Activated CD4-positive, alpha-beta T cell treated with anti-CD3 and anti-CD28 coated beads, Interleukin-10, Interleukin-2, amounts not matched to agents 100 ng/mL and 50 ng/mL, durations not matched to agents 16 hours and 8 hours (primary cell): ENCODE measurements around the gene ZNF423.

Experiments
- DNase-seq: peaks from one replicate; pipeline ENCODE4 v3.0.0-alpha.2; 2020

ZNF423 gene

DNA sequence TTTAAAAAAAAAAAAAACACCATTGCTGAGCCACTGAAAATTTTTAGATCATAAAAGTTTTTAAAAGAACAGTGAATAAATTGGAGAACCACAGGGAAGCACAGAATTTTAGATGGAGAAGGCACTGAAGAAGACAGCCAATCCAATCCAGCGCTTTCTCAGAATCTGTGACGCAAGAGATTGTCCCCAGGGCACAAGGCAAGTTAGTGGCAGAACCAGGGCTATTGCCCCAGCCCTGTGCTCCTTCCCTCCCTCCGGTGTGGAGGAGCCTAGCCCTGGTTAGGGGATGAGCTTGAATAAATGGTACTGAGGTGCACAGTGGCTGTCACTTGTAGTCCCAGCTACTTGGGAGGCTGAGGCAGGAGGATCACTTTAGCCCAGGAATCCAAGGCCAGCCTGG is 108.3 kb downstream of the ZNF423 start:
- DNase-seq, result no peak

DNA sequence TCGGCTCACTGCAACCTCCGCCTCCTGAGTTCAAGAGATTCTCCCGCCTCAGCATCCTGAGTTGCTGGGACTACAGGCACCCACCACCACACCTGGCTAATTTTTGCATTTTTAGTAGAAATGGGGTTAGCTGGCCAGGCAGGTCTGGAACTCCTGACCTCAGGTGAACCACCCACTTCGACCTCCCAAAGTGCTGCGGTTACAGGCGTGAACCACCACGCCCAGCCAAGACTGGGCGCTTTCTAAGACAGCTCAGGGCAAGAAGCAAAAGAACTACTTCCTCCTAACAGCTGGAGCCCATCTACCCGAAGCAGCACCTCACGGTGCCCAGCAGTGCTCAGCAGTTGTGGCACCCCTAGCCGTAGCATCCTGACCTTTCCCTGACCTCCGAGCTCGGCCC is 109.4 kb downstream of the ZNF423 start:
- no peak for DNase-seq

DNA sequence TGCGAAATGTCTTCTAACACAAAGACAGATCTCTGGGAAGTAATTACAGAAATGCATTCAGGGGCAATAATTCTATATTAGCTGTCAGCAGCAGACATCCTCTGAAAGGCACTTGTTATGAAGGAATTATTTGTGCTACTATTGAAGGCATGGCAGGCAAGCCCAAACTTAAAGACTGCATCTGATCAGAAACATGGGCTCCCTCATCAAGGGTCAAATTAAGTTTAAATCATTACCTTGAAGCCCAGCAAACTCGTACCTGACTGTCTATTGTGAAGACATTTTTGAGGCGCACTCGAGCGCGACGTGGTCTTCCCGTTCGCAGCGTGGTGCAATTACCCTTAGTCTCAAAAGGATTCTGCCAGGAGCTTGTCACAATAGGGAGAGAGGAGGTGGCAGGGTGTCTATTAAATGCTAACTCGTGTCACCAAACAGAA is 110.6 kb downstream of the ZNF423 start:
- DNase-seq, result no peak

DNA sequence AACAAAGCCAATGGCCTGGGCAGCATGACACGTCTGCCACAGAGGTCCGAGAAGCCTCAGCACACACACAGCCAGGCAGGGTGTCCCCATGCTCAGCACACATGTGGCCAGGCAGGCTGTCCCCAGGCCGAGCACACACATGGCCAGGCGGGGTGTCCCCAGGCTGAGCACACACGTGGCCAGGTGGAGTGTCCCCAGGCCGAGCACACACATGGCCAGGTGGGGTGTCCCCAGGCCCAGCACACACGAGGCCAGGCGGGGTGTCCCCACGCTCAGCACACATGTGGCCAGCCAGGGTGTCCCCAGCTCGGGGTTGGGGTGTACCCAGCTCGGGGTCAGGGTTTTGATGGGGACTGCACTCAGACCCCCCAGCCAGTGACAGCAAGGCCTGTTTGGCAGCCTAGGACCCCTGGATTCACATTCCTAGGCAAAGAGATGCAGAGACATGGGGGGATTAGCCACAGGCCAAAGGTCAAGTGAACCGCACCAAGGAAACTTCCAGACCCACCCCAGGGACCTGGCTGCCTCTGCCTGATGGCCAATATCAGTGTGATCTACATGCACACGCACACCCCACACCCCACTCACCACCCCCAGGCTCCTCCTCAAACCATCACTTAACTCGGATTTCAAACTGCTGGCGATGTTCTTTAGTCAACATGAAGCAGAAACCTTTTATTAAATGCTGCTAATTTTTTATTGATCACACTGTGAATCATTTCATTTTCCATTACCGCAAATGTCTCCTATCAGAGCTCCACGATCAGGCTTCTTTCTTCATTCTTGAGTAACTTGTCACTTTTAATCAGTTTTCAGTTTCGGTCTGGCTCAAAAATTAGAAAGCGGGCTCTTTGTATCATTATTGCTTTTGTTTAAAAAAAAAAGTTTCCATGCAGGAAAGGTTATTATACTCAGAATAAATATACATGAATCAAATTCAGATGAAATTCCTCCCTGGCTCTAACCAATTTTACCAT is 111.4 kb downstream of the ZNF423 start:
- DNase-seq, result no peak

DNA sequence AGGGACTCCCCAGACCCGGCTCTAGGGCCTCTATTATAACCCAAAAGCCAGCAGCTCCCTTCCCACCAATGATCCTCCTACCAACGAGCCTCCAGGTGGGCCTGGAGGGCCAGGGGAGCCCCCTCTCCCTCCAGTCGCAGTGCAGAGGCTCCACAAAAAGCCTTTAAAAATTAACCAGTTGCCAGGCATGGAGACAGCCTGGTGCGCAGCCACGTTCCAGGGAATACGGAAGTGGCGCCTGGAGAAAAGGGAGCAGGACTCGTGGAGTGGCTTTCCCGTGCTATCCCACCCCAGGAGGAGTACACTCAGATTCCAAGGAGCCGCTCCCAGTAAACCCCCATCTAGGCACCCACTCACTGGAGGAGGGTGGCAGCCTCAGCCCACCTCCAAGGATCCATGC is 112.3 kb downstream of the ZNF423 start:
- no peak for DNase-seq

DNA sequence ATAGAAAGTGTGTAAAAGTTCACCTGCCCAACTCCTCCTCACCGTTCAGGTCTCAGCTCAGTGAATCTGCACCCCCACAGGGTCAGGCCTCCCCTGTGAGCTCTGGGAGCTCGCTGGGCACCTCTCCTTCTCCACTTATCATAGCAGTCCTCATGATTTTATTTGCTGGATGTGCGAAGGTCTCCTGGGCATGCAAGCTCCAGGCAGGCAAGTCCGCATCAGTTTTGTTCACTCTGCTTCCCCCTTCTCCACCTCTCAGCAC is 112.8 kb downstream of the ZNF423 start:
- no peak for DNase-seq

DNA sequence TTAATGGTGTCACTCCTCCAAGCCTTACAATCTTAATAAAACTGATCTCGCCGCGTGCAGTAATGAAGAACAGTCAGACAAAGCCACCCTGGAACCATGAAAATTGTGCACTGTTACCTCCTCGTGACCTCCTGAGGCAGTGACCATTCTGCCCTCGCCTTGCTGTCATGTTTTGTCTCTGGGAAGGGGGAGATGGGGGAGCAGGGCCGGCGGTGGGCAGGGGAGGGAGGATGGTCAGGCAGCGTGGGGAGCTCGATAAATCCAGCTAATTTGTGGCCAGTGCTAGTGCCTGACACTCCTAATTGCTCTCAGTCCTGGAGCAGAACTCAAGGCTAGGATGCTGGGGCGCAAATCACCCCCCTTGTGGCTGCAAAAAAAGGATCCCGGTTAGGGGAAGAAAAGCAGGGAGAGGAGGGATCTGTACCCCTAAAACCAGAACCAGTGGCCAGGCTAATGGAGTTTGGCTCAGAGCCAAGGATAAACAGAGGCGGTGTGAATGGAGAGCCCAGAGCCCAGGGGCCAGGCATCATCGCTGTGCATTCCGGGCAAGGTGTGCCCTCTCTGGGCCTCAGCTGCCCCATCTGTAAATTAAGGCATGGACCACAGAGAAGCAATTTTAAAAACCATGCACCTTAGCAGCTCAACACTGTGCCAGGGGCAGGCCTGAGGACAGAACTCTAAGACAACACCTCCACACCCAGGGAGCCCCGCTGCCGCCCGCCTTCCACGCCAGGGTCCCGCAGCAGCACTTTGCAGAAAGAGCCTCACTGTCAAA is 113.3 kb downstream of the ZNF423 start:
- DNase-seq, result no peak

DNA sequence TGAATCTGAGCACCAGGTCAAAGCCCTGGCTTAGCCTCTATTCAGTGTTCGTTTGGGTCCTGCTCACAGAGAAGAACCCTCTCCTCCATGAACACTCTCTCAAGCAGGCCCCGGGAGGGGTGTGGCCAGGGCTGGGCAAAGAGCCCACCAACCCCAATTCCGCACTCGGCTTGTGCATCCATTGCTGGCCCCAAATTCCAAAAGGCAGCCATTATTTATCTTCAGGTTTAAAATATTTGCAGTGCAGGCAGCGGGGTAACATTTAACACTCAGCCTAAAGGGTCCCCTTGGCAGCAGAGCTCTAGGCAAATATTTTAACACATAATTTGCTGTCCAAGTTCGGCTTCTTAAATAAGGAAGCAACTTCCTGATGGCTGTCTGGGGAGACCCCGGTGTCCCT is 115.7 kb downstream of the ZNF423 start:
- DNase-seq, result no peak

DNA sequence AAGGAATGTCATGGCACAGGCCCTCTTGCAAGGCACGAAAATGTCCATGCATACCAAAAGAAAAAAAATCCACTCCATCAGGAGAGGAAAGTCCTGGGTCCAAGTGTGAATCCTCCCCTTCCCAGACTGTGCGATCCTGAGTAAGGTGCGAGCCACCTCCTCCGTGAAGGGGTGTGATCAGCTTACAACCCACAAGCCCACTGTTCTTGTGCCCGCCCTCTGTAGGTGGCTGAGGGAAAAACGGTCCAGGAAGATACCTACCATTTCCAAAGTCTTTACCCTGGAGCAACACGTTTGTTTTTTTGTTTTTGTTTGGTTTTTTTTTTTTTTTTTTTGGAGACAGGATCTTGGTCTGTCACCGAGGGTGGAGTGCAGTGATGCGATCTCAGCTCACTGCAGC is 116.5 kb downstream of the ZNF423 start:
- no peak for DNase-seq

DNA sequence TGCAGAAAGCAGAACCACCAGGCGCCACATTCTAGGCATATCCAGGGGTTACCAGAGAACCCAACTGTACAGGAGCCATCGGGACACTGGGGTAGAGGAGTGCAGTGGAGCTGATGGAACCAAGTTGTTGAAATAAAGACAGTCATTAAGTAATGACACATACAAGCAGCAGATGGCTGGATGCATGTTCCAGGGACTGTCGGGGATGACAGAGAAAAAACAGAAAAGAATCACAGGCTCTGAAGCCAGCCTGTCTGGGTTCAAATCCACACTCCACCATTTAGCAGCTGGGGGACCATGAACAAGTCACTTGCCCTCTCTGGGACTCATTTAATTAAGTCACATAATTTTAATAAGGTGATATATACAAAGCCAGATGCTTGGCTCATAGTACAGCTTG is 117.1 kb downstream of the ZNF423 start:
- no peak for DNase-seq

DNA sequence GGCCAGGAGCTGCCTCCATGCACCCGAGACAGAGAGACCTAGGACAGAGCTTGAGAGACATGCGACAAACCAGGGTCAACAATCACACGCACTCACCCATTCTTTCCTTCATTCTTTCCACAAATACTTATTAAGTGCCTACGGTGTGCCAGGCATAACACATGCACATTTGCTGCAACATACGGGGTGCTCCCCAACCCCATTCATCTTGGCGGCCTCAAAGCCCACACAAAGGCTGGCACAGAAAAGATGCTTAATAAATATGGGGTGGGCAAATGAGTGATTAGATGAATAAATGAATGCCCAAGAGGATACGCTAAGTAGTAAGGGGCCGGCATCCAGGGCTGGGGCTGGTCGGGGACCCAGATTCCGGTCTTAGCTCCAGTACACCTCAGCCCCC is 117.9 kb downstream of the ZNF423 start:
- DNase-seq, result no peak

DNA sequence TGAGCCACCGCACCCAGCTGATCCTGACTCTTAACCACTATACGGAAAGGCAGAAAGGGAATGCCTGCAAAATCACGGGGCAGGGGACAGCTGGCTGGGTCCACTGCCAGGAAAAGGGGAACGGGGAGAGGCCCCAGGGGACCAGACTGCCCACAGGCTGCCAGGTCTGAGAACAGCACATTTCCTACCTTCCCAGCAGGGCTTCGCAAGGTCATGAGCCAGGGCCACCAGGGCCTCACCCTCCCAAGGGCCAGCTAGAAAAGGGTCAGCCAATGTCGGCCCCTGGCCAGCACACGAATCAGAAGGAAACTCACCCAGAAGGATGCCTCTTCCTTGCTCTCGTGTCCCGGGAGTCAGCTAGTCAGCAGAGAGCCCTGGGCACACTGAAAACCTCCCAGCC is 118.4 kb downstream of the ZNF423 start:
- DNase-seq, result no peak

DNA sequence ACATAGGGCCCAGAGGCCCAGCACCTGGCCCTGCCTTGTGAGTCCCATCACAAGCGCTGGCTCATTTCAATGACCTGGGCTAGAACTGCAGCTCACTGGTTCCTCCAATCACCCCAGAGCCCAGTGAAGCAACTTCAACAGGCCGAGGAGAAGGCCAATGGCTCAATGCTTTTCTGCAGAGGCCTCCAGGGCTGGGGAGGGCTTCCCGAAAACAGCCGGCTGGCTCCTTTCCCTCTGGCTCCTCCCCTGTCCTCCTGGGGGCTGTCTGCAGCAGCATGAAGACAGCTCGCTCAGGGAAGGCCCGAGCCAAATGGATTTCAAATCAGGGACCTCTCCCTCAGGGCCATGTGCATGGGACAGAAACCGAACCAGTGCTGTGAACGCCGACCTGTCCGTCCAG is 121.6 kb downstream of the ZNF423 start:
- no peak for DNase-seq

DNA sequence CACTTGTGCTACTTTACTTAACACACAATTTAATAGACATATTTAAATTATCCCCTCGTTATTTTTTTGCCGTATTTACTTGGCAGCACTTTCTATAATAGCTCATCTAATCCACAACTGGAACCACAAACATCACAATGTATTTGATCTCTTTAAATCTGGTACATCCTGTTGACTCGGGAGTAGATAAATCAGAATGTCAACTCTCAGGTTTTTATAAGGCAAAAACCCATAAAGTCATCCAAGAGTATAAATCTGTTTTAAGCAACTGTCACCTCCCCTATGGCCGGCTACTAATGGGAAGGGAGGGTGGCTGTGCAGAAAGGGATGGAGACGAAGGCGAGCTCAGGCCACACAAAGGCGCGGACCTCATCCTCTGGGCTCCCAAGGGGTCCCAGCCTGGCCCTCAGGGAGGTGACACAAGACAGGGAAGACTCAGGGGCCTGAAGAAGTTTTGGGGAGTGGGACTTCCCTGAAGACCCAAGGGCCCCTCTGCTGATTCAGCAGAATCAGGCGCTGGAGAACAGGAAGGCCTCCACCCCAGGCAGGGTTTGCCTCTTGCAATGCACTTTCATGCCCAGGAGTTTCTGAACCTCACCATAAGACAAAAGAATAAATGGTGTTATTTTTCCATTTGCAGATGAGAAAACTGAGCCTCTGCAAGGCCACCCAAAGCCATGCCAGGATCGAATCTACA is 122.5 kb downstream of the ZNF423 start:
- DNase-seq, result no peak

DNA sequence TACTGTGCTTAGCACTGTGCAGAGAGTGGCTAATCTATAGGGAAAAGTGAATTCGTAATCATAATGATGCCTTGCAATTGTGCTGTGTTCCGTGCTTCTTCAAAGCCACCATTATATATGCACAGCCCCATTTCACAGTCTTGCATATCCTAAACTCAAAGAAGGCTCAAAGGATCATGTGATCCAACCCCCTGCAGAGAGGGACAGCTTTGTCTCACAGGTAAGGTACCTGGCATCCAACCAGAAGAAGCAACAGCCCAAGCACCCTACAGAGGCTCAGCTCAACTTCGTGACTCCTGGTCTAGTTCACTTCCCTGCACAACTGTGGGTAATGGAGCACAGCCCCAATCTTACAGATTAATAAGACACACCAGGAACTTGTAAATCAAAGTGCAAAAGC is 124.0 kb downstream of the ZNF423 start:
- no peak for DNase-seq

DNA sequence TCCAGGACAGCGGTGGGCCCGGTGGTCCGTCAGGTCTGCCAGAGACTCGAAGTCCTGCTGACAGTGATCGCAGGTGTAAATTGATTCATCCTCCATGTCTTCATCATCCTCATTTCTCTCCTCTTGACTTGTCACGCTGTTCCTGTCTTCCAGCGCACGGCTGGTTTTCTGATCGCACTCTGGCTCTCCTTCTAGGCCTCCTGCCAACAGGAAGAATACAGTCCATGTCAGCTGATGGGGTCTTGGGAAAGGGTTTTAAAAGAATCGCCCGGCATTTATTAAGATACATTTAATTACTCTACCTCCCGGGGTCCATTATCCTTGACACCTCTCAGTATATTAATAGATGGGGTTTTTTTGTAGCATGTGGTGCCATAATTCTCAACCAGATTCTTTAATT is 125.1 kb downstream of the ZNF423 start:
- DNase-seq, result no peak

DNA sequence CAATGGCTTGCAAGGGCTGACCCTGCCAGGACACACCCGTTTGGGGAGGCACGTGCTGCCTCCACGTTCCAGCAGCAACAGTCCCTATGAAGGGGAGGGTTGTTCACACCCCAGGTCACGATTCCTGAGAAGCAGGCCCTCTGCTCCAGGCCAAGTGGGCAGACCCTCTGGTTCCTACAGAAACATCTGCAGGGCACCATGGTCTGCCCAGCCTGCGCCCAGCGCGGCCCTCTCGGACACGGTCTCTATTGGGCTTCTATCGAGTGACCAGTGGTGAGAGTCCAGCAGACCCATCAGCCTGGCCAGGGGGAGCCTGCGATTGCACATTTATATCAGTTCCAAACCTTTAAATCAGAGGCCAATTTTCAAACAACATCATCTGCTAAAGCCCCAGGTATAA is 128.3 kb downstream of the ZNF423 start:
- DNase-seq, result no peak

DNA sequence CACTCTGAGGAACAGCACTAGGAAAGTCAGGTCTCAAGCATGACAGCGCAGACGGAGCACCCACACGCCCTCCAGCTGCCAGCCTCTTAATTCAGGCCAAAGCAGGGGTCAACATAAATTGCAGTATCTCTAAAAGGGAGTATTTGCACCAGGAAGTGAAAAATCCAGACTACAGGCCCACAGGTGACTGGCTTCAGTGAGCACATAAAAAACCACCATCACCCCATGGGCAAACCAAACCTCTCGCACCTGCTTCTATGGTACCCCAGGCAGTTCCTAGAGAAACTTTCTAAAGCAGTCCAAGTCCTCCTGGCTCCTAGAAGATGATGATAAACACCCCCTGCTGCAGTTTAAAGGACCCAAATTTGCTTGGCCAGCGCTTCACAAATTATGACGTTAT is 129.8 kb downstream of the ZNF423 start:
- no peak for DNase-seq

DNA sequence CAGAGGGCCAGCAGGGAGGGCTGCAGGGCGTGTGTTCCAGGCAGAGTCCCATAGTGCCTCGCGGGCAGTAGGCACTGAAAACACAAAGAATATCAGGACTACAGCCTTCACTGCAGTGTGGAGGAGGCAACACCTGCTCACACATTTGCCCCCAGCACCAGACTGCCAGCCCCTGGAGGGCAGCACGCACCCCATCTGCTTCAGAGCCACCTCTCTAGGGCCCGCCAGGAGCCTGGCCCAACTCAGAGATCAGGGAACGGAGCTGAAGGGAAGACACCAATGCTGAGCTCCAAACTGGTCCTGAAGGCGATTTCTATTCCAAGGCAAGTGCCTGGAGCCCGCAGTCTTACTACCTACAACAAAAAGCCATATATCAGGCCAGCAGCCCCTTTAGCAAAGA is 130.3 kb downstream of the ZNF423 start:
- no peak for DNase-seq

DNA sequence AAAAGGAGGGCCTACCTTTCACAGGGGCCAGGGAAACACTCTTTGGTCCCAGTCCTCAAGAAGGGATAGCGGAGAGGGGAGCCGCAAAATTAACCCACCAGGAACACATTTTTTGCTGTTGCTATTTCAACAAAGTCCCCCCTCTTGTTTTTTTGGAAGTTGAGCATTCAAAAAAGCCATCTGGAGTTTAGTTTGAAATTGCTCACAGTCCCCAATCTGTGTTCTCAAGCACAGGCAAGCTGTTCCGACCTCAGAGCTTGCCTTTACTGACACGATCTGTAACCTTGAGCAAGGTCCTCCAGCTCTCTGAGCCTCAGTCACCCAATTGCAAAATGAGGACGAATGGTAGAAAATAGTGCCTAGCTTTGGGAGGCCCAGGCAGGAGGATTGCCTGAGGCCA is 131.1 kb downstream of the ZNF423 start:
- DNase-seq, result no peak

DNA sequence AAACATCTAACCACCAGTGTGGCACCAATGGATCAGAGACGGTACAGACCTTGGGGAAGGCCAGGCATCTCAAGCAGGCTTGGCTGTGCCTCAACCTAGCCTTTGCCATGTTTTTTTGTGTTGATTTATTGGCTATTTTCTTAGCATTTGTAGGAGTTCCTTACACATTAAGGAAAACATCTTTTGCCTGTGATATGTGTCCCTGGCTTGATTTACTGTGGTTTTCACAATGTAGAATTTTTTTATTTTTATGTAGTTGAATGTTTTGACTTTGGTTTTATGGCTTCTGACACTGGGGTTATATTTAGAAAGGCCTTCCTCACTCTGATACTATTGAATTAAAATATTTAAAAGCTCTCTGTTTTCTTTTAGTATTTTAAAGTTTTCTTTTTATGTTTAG is 132.6 kb downstream of the ZNF423 start:
- DNase-seq, result no peak

DNA sequence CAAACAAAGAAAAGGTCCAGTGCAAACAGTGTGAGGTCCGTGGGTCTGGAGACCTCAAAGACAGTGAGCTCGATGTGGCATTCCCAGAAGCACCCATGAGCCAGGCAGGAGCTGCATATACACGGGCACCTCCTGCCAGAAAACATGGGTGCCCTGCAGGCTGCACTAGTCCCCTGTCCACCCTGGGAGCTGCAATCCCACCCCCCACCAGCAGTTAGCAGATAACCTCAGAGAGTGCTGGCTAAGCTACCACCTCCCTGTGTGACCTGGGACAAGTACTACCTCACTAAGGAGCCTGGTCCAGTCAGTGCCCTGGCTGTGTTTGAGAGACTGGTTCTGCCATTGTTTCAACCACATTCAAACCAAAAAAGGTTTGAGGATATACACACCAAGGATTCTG is 135.7 kb downstream of the ZNF423 start:
- DNase-seq, result no peak

DNA sequence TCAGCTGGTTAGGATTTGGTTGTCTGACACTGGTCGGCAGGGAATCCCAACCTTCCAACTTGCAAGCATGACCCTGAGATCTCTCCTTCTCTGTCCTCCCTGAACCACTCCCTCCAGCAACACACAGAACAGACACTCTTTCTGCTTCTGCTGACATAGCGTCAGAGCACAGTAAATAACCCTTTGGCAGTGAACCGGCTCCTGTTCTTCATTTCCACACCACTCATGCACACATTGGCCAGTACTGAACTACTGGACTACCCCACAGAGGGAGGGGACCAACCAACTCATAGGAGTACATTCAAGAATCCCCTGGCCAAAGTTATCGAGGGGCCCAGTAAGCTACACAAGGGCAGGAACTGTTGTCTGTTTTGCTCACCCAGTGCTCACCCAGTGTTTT is 138.2 kb downstream of the ZNF423 start:
- no peak for DNase-seq
